Gastrocnemius medialis (tissue), 4 donors: ENCODE measurements around the gene ABCB6.

ENCODE experiments used
- POLR2A ChIP-seq, 2 donors: fragments of 450-650 bp; IDR thresholded peaks; one replicate each; pipeline ENCODE4 v1.6.1; 2017; ENCODE audit warnings: antibody characterized with exemption in 2 of 2, mild to moderate bottlenecking in 2 of 2, moderate library complexity in 2 of 2
- TF ChIP-seq, protein P1 (sequence below), 5 experiments: fragments of 450-650 bp in 3 of 5; fragments of 200-600 bp in 2 of 5; sonication (generic) in 2 of 5; IDR thresholded peaks in 4 of 5; conservative IDR thresholded peaks in 1 of 5; 1 replicate in 4 of 5; 2 replicates in 1 of 5; pipeline ENCODE4 v1.5.1; 2016 to 2019; ENCODE audit warnings: antibody characterized with exemption in 5 of 5, mild to moderate bottlenecking in 3 of 5, moderate library complexity in 3 of 5

DNA sequence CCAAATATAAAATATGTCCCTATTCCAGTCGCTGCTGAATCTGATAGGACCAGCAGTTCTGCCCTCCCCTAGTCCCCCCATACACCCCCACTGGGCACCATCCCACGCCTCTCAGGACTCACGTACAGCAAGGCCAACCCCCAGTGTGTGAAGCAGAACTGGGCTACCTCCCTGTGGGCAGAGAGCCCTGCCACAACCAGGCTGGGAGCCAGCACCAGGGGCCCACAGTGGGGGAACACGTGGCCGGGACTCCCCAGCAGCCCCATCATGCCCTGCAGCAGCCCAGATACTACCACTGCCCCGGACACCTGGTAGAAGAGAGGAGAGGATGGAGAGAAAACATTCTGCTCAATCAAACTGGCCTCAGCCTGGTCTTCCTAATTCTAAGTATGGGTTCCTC lies 50.2 kb downstream of the ABCB6 start:
- no peak for TF ChIP-seq POLR2A (IDR thresholded peaks at IDR 0.05)
- TF ChIP-seq, protein P1, sequence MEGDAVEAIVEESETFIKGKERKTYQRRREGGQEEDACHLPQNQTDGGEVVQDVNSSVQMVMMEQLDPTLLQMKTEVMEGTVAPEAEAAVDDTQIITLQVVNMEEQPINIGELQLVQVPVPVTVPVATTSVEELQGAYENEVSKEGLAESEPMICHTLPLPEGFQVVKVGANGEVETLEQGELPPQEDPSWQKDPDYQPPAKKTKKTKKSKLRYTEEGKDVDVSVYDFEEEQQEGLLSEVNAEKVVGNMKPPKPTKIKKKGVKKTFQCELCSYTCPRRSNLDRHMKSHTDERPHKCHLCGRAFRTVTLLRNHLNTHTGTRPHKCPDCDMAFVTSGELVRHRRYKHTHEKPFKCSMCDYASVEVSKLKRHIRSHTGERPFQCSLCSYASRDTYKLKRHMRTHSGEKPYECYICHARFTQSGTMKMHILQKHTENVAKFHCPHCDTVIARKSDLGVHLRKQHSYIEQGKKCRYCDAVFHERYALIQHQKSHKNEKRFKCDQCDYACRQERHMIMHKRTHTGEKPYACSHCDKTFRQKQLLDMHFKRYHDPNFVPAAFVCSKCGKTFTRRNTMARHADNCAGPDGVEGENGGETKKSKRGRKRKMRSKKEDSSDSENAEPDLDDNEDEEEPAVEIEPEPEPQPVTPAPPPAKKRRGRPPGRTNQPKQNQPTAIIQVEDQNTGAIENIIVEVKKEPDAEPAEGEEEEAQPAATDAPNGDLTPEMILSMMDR (IDR thresholded peaks at IDR 0.05 in 4 of 5, conservative IDR thresholded peaks at IDR 0.05 in 1 of 5): no peak
